Adrenal gland (tissue), 5 donors: ENCODE results near the gene CIC.

Source experiments
- POLR2A ChIP-seq, 2 donors: fragments of 450-650 bp; IDR thresholded peaks; one replicate each; pipeline ENCODE4 v1.6.1; 2017; ENCODE audit warnings: antibody characterized with exemption in 2 of 2, mild to moderate bottlenecking in 2 of 2, moderate library complexity in 1 of 2
- TF ChIP-seq, protein P1 (sequence below), 6 experiments: fragments of 450-650 bp in 4 of 6; fragments of 200-600 bp in 2 of 6; sonication (generic) in 1 of 6; IDR thresholded peaks; 1 replicate in 5 of 6; 2 replicates in 1 of 6; pipeline versions ENCODE4 v1.5.1 to v1.8.0; 2016 to 2021; ENCODE audit warnings: antibody characterized with exemption in 6 of 6, mild to moderate bottlenecking in 2 of 6, moderate library complexity in 1 of 6
- donor health status: DM: no; HTN: no; CAD: no.

DNA sequence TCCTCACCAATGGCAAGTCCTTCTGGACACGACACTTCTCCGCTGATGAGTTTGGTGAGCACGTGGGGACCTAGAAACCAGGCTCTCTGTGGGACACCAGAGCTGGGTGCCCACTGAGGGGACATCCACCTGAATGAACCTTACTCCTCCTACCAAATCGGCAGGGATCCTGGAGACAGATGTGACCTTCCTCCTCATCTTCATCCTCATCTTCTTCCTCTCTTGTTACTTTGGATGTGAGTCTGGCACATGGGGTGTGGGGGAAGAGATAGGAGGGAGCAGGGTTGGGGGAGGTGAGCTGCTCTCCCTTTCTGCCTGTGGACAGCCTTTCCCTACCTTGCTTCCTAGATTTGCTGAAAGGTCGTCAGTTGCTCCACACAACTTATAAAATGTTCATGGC, 46.0 kb downstream of the CIC start:
- TF ChIP-seq, protein P1, sequence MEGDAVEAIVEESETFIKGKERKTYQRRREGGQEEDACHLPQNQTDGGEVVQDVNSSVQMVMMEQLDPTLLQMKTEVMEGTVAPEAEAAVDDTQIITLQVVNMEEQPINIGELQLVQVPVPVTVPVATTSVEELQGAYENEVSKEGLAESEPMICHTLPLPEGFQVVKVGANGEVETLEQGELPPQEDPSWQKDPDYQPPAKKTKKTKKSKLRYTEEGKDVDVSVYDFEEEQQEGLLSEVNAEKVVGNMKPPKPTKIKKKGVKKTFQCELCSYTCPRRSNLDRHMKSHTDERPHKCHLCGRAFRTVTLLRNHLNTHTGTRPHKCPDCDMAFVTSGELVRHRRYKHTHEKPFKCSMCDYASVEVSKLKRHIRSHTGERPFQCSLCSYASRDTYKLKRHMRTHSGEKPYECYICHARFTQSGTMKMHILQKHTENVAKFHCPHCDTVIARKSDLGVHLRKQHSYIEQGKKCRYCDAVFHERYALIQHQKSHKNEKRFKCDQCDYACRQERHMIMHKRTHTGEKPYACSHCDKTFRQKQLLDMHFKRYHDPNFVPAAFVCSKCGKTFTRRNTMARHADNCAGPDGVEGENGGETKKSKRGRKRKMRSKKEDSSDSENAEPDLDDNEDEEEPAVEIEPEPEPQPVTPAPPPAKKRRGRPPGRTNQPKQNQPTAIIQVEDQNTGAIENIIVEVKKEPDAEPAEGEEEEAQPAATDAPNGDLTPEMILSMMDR (IDR thresholded peaks at IDR 0.05) = no peak
- TF ChIP-seq POLR2A (IDR thresholded peaks at IDR 0.05) = no peak
